H1 (cell line): ENCODE measurements around the gene ADCY5. TPM values are rescaled to one million over a fixed set of nuclear protein-coding genes. Genes with fewer than 3 reads are reported as not detected.

Experiments
- CTCF ChIA-PET: fragments of 300-600 bp; sonication (Branson Sonifier 250); formaldehyde crosslinking; loops from one replicate; lab custom pipeline; 2021; ENCODE audit not compliant: partially characterized antibody; lab: Charles Lee
- POLR2A ChIA-PET: fragments of 300-600 bp; sonication (Branson Sonifier 250); formaldehyde crosslinking; loops from one replicate; lab custom pipeline; 2021; ENCODE audit warnings: inconsistent platforms; ENCODE audit not compliant: partially characterized antibody; lab: Charles Lee
- DNase-seq, 2 experiments: peaks; one replicate each; pipeline versions ENCODE4 v3.0.0 to v3.0.0-alpha.2; 2010 to 2022; ENCODE audit warnings: low spot score in 2 of 2, low read depth in 1 of 2, mixed read lengths in 1 of 2
- FAIRE-seq: peaks from 2 replicates; lab custom pipeline; 2011; peaks lifted over from hg19 to GRCh38; lab: Jason Lieb, UNC
- H2AFZ ChIP-seq: 2 replicates; pipeline ENCODE4 v1.8.1; 2012; ENCODE audit warnings: low read length, inconsistent platforms
- H2AK5ac ChIP-seq: 2 replicates; pipeline ENCODE4 v1.6.1; 2013; ENCODE audit warnings: low read depth, low read length
- H2BK120ac ChIP-seq: replicated peaks from 2 replicates; pipeline ENCODE3; 2013; ENCODE audit warnings: low read depth, low read length, inconsistent platforms
- H2BK12ac ChIP-seq: 2 replicates; pipeline ENCODE4 v1.6.1; 2013; ENCODE audit warnings: low read depth, low read length
- H2BK15ac ChIP-seq: 2 replicates; pipeline ENCODE4 v1.6.1; 2013; ENCODE audit warnings: low read length
- H2BK20ac ChIP-seq: 2 replicates; pipeline ENCODE4 v1.6.1; 2013; ENCODE audit warnings: low read length
- H2BK5ac ChIP-seq: 2 replicates; pipeline ENCODE4 v1.6.1; 2013; ENCODE audit warnings: low read depth, low read length
- H3K14ac ChIP-seq: 2 replicates; pipeline ENCODE4 v1.6.1; 2013; ENCODE audit warnings: inconsistent platforms; ENCODE audit not compliant: insufficient read length
- H3K18ac ChIP-seq: 2 replicates; pipeline ENCODE4 v1.6.1; 2013; ENCODE audit warnings: low read length; ENCODE audit errors: extremely low read depth
- H3K23ac ChIP-seq: 2 replicates; pipeline ENCODE4 v1.6.1; 2013; ENCODE audit warnings: inconsistent platforms; ENCODE audit not compliant: insufficient read length
- H3K23me2 ChIP-seq: 2 replicates; pipeline ENCODE4 v1.6.1; 2013; ENCODE audit warnings: low read depth, low read length
- H3K27ac ChIP-seq: 2 replicates; pipeline ENCODE4 v1.6.1; 2011; ENCODE audit warnings: low read depth, low read length, inconsistent platforms
- H3K27me3 ChIP-seq, 4 experiments: replicated peaks in 1 of 4; 1 replicate in 1 of 4; 2 replicates in 3 of 4; pipeline versions ENCODE4 v1.6.1 to v1.8.1; 2011 to 2013; ENCODE audit warnings: low read length in 3 of 4, mild to moderate bottlenecking in 3 of 4, inconsistent platforms in 2 of 4, mixed read lengths in 2 of 4, moderate library complexity in 1 of 4; ENCODE audit not compliant: control insufficient read depth in 3 of 4, insufficient read depth in 3 of 4; ENCODE audit errors: extremely low read depth in 1 of 4
- H3K36me3 ChIP-seq, 4 experiments: 2 replicates each; pipeline versions ENCODE4 v1.6.1 to v1.8.1; 2011 to 2013; ENCODE audit warnings: mild to moderate bottlenecking in 4 of 4, low read length in 3 of 4, moderate library complexity in 2 of 4, control low read depth in 1 of 4, inconsistent platforms in 1 of 4; ENCODE audit not compliant: insufficient read depth in 4 of 4, control insufficient read depth in 2 of 4
- H3K4ac ChIP-seq: replicated peaks from 2 replicates; pipeline ENCODE3; 2013; ENCODE audit warnings: low read length, low read depth, mixed read lengths, inconsistent platforms; ENCODE audit not compliant: insufficient read length
- H3K4me1 ChIP-seq, 4 experiments: replicated peaks in 1 of 4; 1 replicate in 1 of 4; 2 replicates in 3 of 4; pipeline versions ENCODE4 v1.6.1 to v1.8.1; 2011 to 2013; ENCODE audit warnings: low read length in 3 of 4, inconsistent platforms in 2 of 4, mixed read lengths in 1 of 4; ENCODE audit not compliant: insufficient read depth in 4 of 4, control insufficient read depth in 3 of 4
- H3K4me2 ChIP-seq, 2 experiments: 2 replicates each; pipeline versions ENCODE4 v1.6.1 to v1.8.1; 2011 to 2013; ENCODE audit warnings: low read depth in 2 of 2, low read length in 2 of 2, control low read depth in 1 of 2, inconsistent platforms in 1 of 2, mild to moderate bottlenecking in 1 of 2; ENCODE audit not compliant: insufficient read depth in 1 of 2
- H3K4me3 ChIP-seq, 4 experiments: fragments of 200-600, 300-600 bp in 1 of 4; sonication (generic), shearing (Covaris generic), sonication (Bioruptor Twin) in 1 of 4; 2 replicates each; pipeline versions ENCODE4 v1.5.1 to v1.8.1; 2011 to 2016; ENCODE audit warnings: low read length in 4 of 4, low read depth in 3 of 4, control low read depth in 2 of 4, inconsistent platforms in 2 of 4, mild to moderate bottlenecking in 2 of 4, mixed read lengths in 1 of 4, moderate library complexity in 1 of 4; ENCODE audit not compliant: insufficient read depth in 2 of 4; ENCODE audit errors: extremely low read depth in 1 of 4
- H3K56ac ChIP-seq: replicated peaks from 2 replicates; pipeline ENCODE3; 2013; ENCODE audit warnings: low read depth, mild to moderate bottlenecking, mixed read lengths, low read length, inconsistent platforms; ENCODE audit not compliant: insufficient read length
- H3K79me1 ChIP-seq: 2 replicates; pipeline ENCODE4 v1.6.1; 2013; ENCODE audit warnings: low read depth, low read length, control low read depth
- H3K79me2 ChIP-seq, 2 experiments: 2 replicates each; pipeline versions ENCODE4 v1.6.1 to v1.8.1; 2012 to 2013; ENCODE audit warnings: low read length in 2 of 2, mild to moderate bottlenecking in 2 of 2, inconsistent platforms in 1 of 2; ENCODE audit not compliant: insufficient read depth in 2 of 2, control insufficient read depth in 1 of 2
- H3K9ac ChIP-seq, 4 experiments: replicated peaks in 1 of 4; 1 replicate in 1 of 4; 2 replicates in 3 of 4; pipeline versions ENCODE4 v1.6.1 to v1.8.1; 2011 to 2013; ENCODE audit warnings: low read depth in 3 of 4, low read length in 3 of 4, control low read depth in 2 of 4, mild to moderate bottlenecking in 2 of 4, moderate library complexity in 2 of 4, inconsistent platforms in 1 of 4; ENCODE audit errors: extremely low read depth in 1 of 4
- H3K9me3 ChIP-seq, 2 experiments: 2 replicates each; pipeline versions ENCODE4 v1.6.1 to v1.8.1; 2012 to 2013; ENCODE audit warnings: mild to moderate bottlenecking in 2 of 2, moderate library complexity in 2 of 2, control low read depth in 1 of 2, inconsistent platforms in 1 of 2, low read depth in 1 of 2, low read length in 1 of 2, mixed read lengths in 1 of 2; ENCODE audit not compliant: insufficient read depth in 2 of 2
- H4K20me1 ChIP-seq, 2 experiments: replicated peaks in 1 of 2; 2 replicates each; pipeline versions ENCODE3 to v1.8.1; 2011 to 2013; ENCODE audit warnings: inconsistent platforms in 2 of 2, low read length in 2 of 2, mild to moderate bottlenecking in 1 of 2; ENCODE audit not compliant: insufficient read depth in 2 of 2, control insufficient read depth in 1 of 2
- H4K5ac ChIP-seq: 2 replicates; pipeline ENCODE4 v1.6.1; 2013; ENCODE audit warnings: low read length, low read depth, mixed read lengths, inconsistent platforms; ENCODE audit not compliant: insufficient read length
- H4K8ac ChIP-seq: 2 replicates; pipeline ENCODE4 v1.8.0; 2013; ENCODE audit warnings: mild to moderate bottlenecking, moderate library complexity, low read length, inconsistent platforms; ENCODE audit not compliant: insufficient read depth; ENCODE audit errors: extremely low read depth
- H4K91ac ChIP-seq: replicated peaks from 2 replicates; pipeline ENCODE3; 2013; ENCODE audit warnings: low read length, mixed read lengths, inconsistent platforms; ENCODE audit not compliant: insufficient read length
- BCL11A ChIP-seq, 2 experiments: IDR thresholded peaks; one replicate each; pipeline ENCODE4 v1.6.1; 2011; ENCODE audit warnings: low read depth in 2 of 2, low read length in 2 of 2, mild to moderate bottlenecking in 2 of 2
- E2F6 ChIP-seq: IDR thresholded peaks from 2 replicates; pipeline ENCODE4 v1.6.1; 2012; ENCODE audit warnings: inconsistent platforms
- FOSL1 ChIP-seq: IDR thresholded peaks from 2 replicates; pipeline ENCODE4 v1.6.1; 2011; ENCODE audit warnings: mild to moderate bottlenecking, low read depth, low read length, moderate library complexity; ENCODE audit not compliant: insufficient read depth
- KDM1A ChIP-seq: fragments of 200-600, 300-600 bp; sonication (generic); IDR thresholded peaks from 2 replicates; pipeline ENCODE4 v1.7.1; 2016; ENCODE audit warnings: mild to moderate bottlenecking, low read length, borderline replicate concordance
- POLR2A ChIP-seq, 2 experiments: IDR thresholded peaks; 1 replicate in 1 of 2; 2 replicates in 1 of 2; pipeline ENCODE4 v1.6.1; 2011; ENCODE audit warnings: low read depth in 2 of 2, low read length in 2 of 2, mild to moderate bottlenecking in 2 of 2; ENCODE audit errors: control extremely low read depth in 1 of 2
- RBBP5 ChIP-seq: IDR thresholded peaks from 2 replicates; pipeline ENCODE4 v1.7.1; 2012; ENCODE audit warnings: low read depth, mild to moderate bottlenecking, inconsistent platforms, low read length, moderate library complexity, borderline replicate concordance
- RFX5 ChIP-seq: IDR thresholded peaks from 2 replicates; pipeline ENCODE4 v1.6.1; 2011; ENCODE audit warnings: low read depth, low read length, improper control_type of control experiment, borderline replicate concordance
- RXRA ChIP-seq: IDR thresholded peaks from 2 replicates; pipeline ENCODE4 v1.6.1; 2011; ENCODE audit warnings: low read depth, mild to moderate bottlenecking, low read length, moderate library complexity; ENCODE audit not compliant: insufficient read depth
- SP4 ChIP-seq: IDR thresholded peaks from 2 replicates; pipeline ENCODE4 v1.6.1; 2012; ENCODE audit warnings: low read length, inconsistent platforms
- SRF ChIP-seq: IDR thresholded peaks from 2 replicates; pipeline ENCODE4 v1.6.1; 2011; ENCODE audit warnings: mild to moderate bottlenecking, low read depth, low read length, moderate library complexity
- SUZ12 ChIP-seq: fragments of 200-600 bp; sonication (generic); IDR thresholded peaks from 2 replicates; pipeline ENCODE4 v1.6.1; 2012; ENCODE audit warnings: mild to moderate bottlenecking, inconsistent platforms, low read length, moderate library complexity, mixed read lengths
- TAF1 ChIP-seq: IDR thresholded peaks from 2 replicates; pipeline ENCODE4 v1.6.1; 2011; ENCODE audit warnings: mild to moderate bottlenecking, low read depth, low read length
- YY1 ChIP-seq: IDR thresholded peaks from 2 replicates; pipeline ENCODE4 v1.6.1; 2011; ENCODE audit warnings: low read depth, mild to moderate bottlenecking, low read length
- WGBS, 2 experiments: shearing (Covaris generic) in 1 of 2; methylation state at CpG; one replicate each; pipeline versions ENCODE4 v1.1.6 to v1.1.7; 2013 to 2015; ENCODE audit warnings: low lambda C conversion rate in 2 of 2, mixed read lengths in 2 of 2, inconsistent platforms in 1 of 2, low coverage in 1 of 2, missing lambda C conversion rate in 1 of 2; ENCODE audit not compliant: insufficient replicate concordance in 2 of 2, insufficient coverage in 1 of 2, insufficient read length in 1 of 2; ENCODE audit errors: extremely low coverage in 1 of 2, missing lambda C conversion rate in 1 of 2; 5-methylcytosine and 5-hydroxymethylcytosine counted together
- polyA plus RNA-seq, 7 experiments: library from polyadenylated mRNA; depleted of rRNA in 3 of 7; stranded (reverse) in 5 of 7; unstranded in 2 of 7; fragments of >200 nt in 5 of 7; fragments of 200-250 nt in 2 of 7; gene quantifications; 1 replicate in 5 of 7; 2 replicates in 1 of 7; 4 replicates in 1 of 7; pipeline versions ENCODE4 v1.2.1 to v1.2.3, GENCODE V29; 2011 to 2013; ENCODE audit warnings: missing spikeins in 2 of 7, mixed read lengths in 2 of 7
- total RNA-seq: library from RNA; stranded (reverse); fragmentation: NEBNext Ultra II Directional; extraction: Animal tissue kit (Norgen Biotek cat#: 25700); gene quantifications from 2 replicates; pipeline ENCODE4 v1.2.1, GENCODE V29; 2021

The ADCY5 gene
- total and polyA plus RNA-seq, 2 of the 8 experiments (the other 6 are each of a cell fraction or from before 2014, with no cell fraction given): 18.9 to 40.8 TPM

- no peak overlapping the region for H3K4me2 ChIP-seq
- H3K9me3 ChIP-seq: no peaks in the 10 kb centered on the region
- no peaks in the 10 kb centered on the region for H3K36me3 ChIP-seq
- no peak for DNase-seq
- H3K4ac ChIP-seq: no peak overlapping the region
- H3K23me2 ChIP-seq: no peaks in the 10 kb centered on the region
- no peak overlapping the region for H3K27ac ChIP-seq
- no peak for FAIRE-seq
- H3K27me3 ChIP-seq: no peaks in the 10 kb centered on the region; a peak in 1 of 7 replicates
- no peak overlapping the region for H2AFZ ChIP-seq
- no peak overlapping the region for H2BK20ac ChIP-seq
- H2BK12ac ChIP-seq: no peak overlapping the region
- no peak overlapping the region for H3K14ac ChIP-seq
- peaks cover 0 to 1% of the 10 kb centered on the region in 2 experiments for H4K20me1 ChIP-seq
- no peak overlapping the region for H3K9ac ChIP-seq
- no peak overlapping the region for H4K8ac ChIP-seq
- no peaks in the 10 kb centered on the region for H3K79me1 ChIP-seq
- no peak overlapping the region for H2BK5ac ChIP-seq
- H4K5ac ChIP-seq: no peak overlapping the region
- no peak overlapping the region for H4K91ac ChIP-seq
- no peak overlapping the region for H2AK5ac ChIP-seq
- H3K23ac ChIP-seq: no peak overlapping the region
- peaks cover 0 to 2% (median 0%) of the 10 kb centered on the region in 4 experiments; a peak in 2 of 7 replicates for H3K4me1 ChIP-seq
- no peaks in the 10 kb centered on the region for H3K79me2 ChIP-seq
- no peak overlapping the region for H2BK120ac ChIP-seq
- H2BK15ac ChIP-seq: no peak overlapping the region
- no peak overlapping the region for H3K4me3 ChIP-seq
- H3K56ac ChIP-seq: no peak overlapping the region
- H3K18ac ChIP-seq: no peak overlapping the region
- WGBS, 2 experiments: 90% methylated on average over 9 of the region's 9 CpGs; no CpG with 5 or more reads in 1 of the 2 experiments
- ChIA-PET CTCF (interaction anchor here (1.7 kb wide), 1 partner anchor 29 kb away, joined by 6 read pairs; no protein-coding TSS in a partner anchor), POLR2A (no interaction called here)
- TF ChIP-seq TAF1 (no peak), RBBP5 (no peak), SP4 (no peak), POLR2A (IDR thresholded peaks at IDR 0.05; ENCODE audit: control extremely low read depth in 1 of 2, low read depth in 2 of 2, low read length in 2 of 2) (no peak), KDM1A (no peak), RXRA (no peak), YY1 (no peak), E2F6 (no peak), RFX5 (no peak), FOSL1 (no peak), BCL11A (IDR thresholded peaks at IDR 0.05; ENCODE audit: low read depth in 2 of 2, low read length in 2 of 2) (no peak), SRF (no peak), SUZ12 (no peak)
Measured at GRCh38 chr3:123439806-123440580, 8.9 kb downstream of the ADCY5 start.
